ENCODE measurements around the gene CYTH4.
A peak's percentile ranks its signal among the peaks of the same experiment; 100 is the strongest.

CYTH4 gene

GRCh38 chr22:37253126-37253660 is 29.1 kb upstream of the CYTH4 start:
- H3K9me3 ChIP-seq (ENCODE audit: severe bottlenecking) = no peaks in the 10 kb centered on the region
- no peak overlapping the region for H3K4me3 ChIP-seq (ENCODE audit: severe bottlenecking)
- no peak for TF ChIP-seq CTCF (IDR thresholded peaks at IDR 0.05; ENCODE audit: poor library complexity, severe bottlenecking)
- no peak for DNase-seq (ENCODE audit: low spot score)
- H3K27ac ChIP-seq (ENCODE audit: poor library complexity, severe bottlenecking) = peak overlapping the region; percentile 92
- H3K27me3 ChIP-seq (ENCODE audit: insufficient read depth, poor library complexity, severe bottlenecking) = no peaks in the 10 kb centered on the region
- H3K4me1 ChIP-seq (ENCODE audit: insufficient read depth, poor library complexity, severe bottlenecking) = peaks cover 22% of the 10 kb centered on the region
- ATAC-seq (ENCODE audit: low read depth) = no peak
- no peaks in the 10 kb centered on the region for H3K36me3 ChIP-seq (ENCODE audit: low read depth)

- H3K4me3 ChIP-seq (ENCODE audit: severe bottlenecking) = no peak overlapping the region
- H3K27ac ChIP-seq (ENCODE audit: poor library complexity, severe bottlenecking) = peak overlapping the region; percentile 92
- H3K36me3 ChIP-seq (ENCODE audit: low read depth) = no peaks in the 10 kb centered on the region
- no peak for TF ChIP-seq CTCF (IDR thresholded peaks at IDR 0.05; ENCODE audit: poor library complexity, severe bottlenecking)
- DNase-seq (ENCODE audit: low spot score) = peak; percentile 69
- peak; percentile 77 for ATAC-seq (ENCODE audit: low read depth)
- peaks cover 22% of the 10 kb centered on the region for H3K4me1 ChIP-seq (ENCODE audit: insufficient read depth, poor library complexity, severe bottlenecking)
- no peaks in the 10 kb centered on the region for H3K9me3 ChIP-seq (ENCODE audit: severe bottlenecking)
- H3K27me3 ChIP-seq (ENCODE audit: insufficient read depth, poor library complexity, severe bottlenecking) = no peaks in the 10 kb centered on the region
These were observed 28.0 kb upstream of the CYTH4 start for GRCh38 chr22:37254209-37254866.

- DNase-seq (ENCODE audit: low spot score) (no peak), ATAC-seq (ENCODE audit: low read depth) (peak; percentile 84)
- peak overlapping the region; percentile 92 for H3K27ac ChIP-seq (ENCODE audit: poor library complexity, severe bottlenecking)
- H3K9me3 ChIP-seq (ENCODE audit: severe bottlenecking) = no peaks in the 10 kb centered on the region
- H3K4me3 ChIP-seq (ENCODE audit: severe bottlenecking) = no peak overlapping the region
- no peaks in the 10 kb centered on the region for H3K27me3 ChIP-seq (ENCODE audit: insufficient read depth, poor library complexity, severe bottlenecking)
- H3K36me3 ChIP-seq (ENCODE audit: low read depth) = no peaks in the 10 kb centered on the region
- TF ChIP-seq CTCF (IDR thresholded peaks at IDR 0.05; ENCODE audit: poor library complexity, severe bottlenecking) = no peak
- H3K4me1 ChIP-seq (ENCODE audit: insufficient read depth, poor library complexity, severe bottlenecking) = peaks cover 22% of the 10 kb centered on the region
These were observed 27.5 kb upstream of the CYTH4 start for GRCh38 chr22:37254867-37255233.

- Histone ChIP-seq H3K27ac (ENCODE audit: poor library complexity, severe bottlenecking) (peak overlapping the region; percentile 92), H3K4me1 (ENCODE audit: insufficient read depth, poor library complexity, severe bottlenecking) (peaks cover 22% of the 10 kb centered on the region), H3K4me3 (ENCODE audit: severe bottlenecking) (no peak overlapping the region), H3K36me3 (ENCODE audit: low read depth) (no peaks in the 10 kb centered on the region), H3K9me3 (ENCODE audit: severe bottlenecking) (no peaks in the 10 kb centered on the region), H3K27me3 (ENCODE audit: insufficient read depth, poor library complexity, severe bottlenecking) (no peaks in the 10 kb centered on the region)
- TF ChIP-seq CTCF (IDR thresholded peaks at IDR 0.05; ENCODE audit: poor library complexity, severe bottlenecking) = no peak
- DNase-seq (ENCODE audit: low spot score) (no peak), ATAC-seq (ENCODE audit: low read depth) (no peak)
These were observed 26.7 kb upstream of the CYTH4 start for GRCh38 chr22:37255558-37256006.

GRCh38 chr22:37256075-37256726 is 26.1 kb upstream of the CYTH4 start:
- ATAC-seq (ENCODE audit: low read depth) = no peak
- Histone ChIP-seq H3K9me3 (ENCODE audit: severe bottlenecking) (no peaks in the 10 kb centered on the region), H3K36me3 (ENCODE audit: low read depth) (no peaks in the 10 kb centered on the region), H3K4me3 (ENCODE audit: severe bottlenecking) (no peak overlapping the region), H3K4me1 (ENCODE audit: insufficient read depth, poor library complexity, severe bottlenecking) (peaks cover 22% of the 10 kb centered on the region), H3K27me3 (ENCODE audit: insufficient read depth, poor library complexity, severe bottlenecking) (no peaks in the 10 kb centered on the region), H3K27ac (ENCODE audit: poor library complexity, severe bottlenecking) (peak overlapping the region; percentile 92)
- peak; percentile 34 for DNase-seq (ENCODE audit: low spot score)
- TF ChIP-seq CTCF (IDR thresholded peaks at IDR 0.05; ENCODE audit: poor library complexity, severe bottlenecking) = no peak

Data from RWPE2 (cell line).